HG02938 (cell line): ENCODE data around the gene CBX4.
A peak's percentile ranks its signal among the peaks of the same experiment; 100 is the strongest.

Experiments used
- ATAC-seq: cut with Tn5 transposase; IDR thresholded peaks from one replicate; pipeline ENCODE4 v1.9.1; 2021; ENCODE audit warnings: mild to moderate bottlenecking, moderate library complexity; ENCODE audit not compliant: unreplicated experiment

CBX4 gene

DNA sequence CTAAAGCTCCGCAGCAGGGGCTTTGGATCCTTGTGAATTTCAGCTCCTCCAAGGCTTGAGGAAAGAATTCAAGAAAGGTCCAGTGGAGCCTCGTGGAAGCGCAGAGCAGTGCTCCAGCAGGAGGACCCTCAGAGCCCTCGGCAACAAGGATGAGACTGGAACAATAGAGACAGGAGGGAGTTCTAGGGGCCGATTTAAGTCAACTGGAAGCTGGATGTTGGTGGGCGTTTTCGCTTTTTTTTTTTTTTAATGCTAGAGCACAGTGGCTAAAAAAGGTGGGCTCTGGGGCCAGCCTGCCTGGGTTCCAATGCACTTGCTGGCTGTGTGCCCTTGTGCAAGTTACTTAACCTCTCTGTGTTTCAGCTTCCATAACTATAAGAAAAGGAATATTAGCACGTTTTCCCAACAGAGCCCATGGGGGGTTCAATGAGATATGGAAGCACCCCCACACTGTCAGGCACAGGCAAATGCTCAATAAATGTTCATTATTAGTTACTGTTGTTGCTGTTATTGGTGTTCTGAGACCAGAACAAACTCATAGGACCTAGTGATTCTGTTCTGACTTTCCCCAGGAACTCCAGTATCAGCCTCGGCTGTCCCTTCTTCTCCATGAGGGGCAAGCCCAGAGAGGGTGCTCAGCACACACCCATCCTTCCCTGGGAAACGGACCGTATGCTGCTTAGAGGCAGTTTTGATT is 37.1 kb downstream of the CBX4 start:
- no peak for ATAC-seq

DNA sequence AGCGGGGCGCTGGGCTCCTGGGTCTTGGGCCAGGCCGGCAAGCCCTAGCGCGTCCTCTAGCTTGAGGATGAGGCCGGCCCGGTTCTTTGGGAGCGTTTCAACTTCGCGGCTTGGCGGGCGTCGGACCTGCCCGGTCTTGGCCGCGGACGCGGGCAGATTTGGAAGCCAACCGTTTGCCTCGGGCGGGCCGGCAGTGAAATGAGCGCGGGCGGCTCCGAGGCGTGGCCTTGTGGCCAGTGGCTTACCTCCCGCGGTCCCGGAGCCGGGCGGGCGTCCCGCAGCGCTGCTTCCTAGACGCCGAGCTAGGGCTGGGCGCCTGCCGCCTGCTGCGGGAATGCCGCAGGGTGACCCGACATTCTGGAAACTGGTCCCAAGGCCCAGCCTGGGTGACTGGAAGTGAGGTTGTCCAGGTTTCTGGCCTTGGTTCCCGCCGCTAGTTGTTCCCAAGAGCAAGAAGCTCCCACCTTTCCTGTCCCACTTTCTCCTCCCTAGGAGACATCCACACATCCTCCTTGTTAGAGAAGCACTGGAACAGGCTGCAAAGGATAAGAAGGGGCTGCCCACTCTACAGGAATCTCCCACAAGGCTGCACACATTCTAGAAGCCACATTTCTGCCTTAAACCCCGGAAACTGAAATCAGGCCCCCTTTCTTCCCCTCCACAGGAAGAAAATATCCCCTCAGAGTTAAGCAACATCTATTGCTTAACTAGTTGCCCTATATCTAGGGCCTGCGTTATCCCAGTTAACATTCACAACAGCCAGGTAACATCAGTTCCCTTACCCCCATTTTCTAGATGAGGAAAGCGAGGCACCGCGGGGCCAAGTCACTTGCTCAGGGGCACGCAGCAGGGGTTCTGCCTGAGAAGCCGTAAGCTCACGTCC is 37.8 kb downstream of the CBX4 start:
- ATAC-seq: no peak

DNA sequence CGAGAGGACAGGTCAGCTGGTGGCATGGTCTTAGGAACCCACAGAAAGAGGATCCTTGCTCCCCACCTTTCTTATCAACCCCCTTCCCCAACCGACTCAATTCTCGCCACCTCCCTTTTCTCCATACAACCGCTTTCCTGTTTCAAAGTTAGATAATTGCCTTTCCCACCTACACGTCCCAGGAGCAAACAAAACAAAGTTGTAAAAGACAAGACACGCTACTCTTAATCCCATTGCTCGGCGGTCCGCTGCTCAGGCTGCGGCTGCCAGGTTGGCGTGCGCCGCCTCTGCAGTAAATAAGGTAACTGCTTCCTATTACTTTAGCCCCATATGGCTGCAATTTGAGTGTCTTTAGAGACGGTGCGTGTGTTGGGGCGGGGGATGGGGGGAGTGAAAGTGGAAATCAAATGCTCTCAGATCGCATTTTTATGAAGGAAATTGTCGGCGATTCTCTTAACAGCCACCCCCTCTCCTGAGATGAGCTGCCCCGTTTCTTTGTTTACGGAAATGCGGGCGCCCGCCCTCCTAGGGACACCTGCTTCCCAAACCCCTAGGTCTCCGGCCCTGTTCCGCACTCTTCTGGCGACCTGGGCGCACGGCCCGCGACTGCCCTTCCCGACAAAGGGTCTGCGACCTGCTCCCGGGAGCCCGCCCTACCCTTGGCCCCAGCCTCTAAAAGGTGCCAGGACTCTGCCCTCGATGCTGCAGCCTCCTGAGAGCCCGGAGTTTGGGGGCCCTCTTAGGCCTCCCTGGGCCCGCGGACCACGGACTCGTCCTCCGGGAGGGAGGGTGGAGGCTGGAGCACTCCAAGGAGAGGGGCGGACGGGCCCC is 38.7 kb downstream of the CBX4 start:
- no peak for ATAC-seq

DNA sequence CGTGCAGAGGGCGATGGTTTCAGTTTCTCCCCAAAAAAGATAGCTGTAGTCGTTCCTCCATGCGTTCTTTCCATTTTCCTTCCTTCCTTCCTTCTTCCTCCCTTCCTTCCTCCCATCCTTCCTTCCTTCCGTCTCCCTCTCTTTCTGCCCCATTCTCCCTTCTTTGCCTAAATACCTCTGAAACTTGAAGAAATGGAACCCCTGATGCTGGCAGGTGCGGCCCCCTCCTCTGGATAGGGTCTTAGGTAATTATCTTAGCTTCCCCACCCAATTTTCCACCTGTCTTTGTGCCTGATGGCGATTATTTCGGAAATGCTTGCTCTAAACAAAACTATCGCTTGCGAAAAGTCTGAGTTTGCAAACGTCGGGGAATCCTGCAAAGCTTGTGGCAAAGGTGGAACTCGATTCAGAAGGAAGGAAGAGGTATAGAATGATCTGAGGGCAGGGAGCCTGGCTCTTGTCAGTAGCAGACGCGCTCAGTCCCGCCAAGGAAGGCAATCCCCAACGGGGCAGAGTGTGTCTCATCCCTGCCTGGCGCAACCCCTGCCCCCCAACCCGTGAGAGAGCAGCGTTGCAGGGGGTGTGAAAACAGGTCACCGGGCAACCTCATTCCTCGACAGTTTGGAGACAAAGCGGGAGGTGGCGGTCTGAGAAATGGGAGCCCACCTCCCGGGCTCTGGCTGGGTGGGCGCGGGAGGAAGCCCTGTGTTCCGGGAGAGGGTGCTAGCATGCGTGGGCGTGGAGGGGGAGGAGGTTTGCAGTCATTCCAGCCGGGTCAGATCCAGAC is 39.5 kb downstream of the CBX4 start:
- no peak for ATAC-seq

DNA sequence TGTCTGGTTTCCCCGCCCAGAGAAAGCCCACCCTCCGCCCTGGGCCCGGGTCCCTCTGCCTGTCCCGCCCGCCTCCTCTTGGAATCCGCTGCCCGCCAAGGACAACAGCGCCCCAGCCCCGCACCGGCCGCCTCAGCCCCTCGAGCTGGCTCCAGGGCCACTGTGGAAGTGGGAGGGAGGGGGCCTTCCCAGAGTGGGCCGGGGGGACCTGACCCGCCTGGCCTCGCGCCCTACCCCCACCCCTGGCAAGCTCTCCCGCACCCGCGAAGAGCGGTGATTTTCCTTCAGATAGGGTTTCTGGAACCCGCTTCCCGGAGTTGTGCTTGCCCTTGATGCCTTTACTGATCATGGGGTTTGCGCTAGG is 40.1 kb downstream of the CBX4 start:
- ATAC-seq: no peak

DNA sequence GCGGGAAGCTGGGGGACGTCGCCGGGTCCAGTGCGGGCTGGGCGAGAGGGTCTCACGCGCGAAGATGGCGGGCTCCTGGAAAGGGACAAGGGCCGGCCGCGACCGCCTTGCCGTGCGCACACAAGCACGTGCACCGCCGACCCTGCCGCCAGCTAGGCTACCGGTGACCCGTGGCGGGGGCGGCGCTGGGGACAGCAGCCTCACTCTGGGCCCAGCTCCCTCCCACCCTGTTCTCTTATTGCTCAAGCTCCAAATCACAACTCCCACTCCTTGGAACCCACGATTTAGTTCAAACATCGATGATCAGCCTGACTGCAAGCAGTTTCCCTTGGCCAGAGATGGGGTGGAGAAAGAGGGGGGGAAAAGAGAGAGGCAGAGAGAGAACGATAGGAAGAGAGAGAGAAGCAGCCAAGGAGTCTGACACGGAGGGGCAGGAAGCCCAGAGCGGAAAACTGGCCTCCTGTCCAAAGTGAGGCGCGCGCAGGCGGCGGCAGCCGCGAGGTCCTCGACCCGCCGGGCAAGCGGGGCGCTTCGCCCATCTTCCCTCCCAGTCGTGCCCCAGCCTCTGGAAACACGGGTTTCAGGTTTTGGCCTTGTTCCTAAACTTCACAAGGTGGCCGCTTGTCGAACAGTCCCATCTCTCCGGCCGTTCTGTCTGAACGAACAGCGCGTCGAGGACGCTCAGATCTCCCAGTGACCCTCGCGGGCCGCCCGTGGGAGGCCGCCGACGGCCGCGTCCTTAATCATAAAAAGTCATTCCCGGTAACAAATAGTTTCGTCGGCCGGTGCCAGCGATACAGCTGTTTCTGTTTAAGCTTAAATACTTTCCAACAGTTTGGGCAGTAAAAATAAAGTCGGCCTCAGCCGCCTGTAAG is 40.7 kb downstream of the CBX4 start:
- no peak for ATAC-seq

DNA sequence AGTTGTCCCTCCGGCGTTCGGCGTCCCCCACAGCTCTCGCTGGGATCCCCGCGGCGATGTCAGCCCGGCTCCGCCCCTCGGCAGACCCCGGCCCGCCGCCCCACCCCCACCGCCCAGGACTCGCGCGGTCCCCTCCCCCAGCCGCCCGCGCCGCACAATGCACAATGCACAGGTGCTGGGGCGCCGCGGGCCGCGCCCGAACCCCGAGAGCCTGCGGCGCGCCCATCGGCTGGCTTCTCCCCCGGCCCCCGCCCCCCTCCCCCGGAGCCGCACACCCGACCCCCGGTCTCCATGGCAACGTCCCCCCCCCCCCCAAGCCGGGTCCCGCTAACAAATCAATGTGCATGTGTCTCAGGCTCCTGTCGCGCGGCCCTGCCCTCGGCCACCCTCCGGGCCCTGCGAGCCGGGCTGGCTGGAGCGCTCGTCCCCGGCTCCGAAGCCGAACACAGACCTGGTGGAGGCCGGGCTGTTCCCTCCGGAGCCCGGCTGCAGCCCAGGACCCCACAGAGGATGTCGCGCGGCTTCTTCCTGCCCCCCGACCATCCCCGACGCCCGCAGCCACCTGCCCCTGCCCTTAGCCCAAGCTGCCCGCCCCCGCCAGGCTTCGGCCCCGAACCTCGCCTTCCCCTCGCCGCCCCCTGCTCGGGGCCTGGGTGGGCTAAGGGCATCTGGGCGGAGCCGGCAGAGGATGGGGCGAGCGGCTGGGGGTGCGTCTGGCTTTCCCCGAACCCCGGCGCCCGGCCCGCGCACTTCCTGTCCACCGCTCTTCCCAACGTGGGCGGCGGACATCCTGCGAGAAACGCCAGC is 41.5 kb downstream of the CBX4 start:
- ATAC-seq: peak; percentile 16

DNA sequence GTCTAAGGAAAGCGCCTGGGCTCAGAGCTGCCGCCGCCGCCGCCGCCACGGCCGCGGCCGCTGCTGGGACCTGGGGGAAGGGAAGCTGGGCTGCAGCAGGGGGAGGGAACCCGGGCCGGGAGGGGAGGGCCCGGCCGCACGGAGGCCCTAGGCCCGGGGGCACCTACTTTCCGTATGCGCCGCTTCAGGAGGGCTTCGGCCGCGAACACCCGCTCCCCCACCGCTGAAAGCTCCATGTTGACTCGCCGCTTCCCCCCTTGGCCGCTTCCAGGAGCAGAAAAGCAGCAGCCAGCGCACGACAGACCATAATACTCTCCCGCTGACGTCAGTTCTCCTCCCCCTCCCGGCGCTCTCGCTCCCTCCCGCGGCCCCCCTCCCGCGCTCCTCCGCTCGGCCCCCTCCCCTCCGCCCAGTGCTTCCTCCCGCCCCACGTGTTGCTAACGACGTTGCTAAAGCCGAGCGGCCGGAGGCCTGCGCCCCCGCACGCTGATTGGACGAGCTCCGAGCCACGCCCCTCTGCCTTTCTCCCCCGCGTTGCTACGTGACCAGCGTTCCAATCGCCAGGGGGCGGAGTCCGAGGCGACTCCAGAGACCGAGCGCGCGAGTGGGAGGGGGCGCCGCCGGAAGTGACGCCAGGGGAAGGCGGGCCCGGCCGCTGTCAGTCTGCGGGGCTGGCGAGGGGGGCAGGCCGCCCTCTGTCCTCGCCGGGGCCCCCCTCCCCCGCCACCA is 42.3 kb downstream of the CBX4 start, which contains the start of gene CBX8:
Gene CBX8, minus strand, starts transcription at position 315 of the 729 bp plus-strand sequence. Its CDS starts 79 bp downstream, at position 236.
- peak; percentile 74 for ATAC-seq

DNA sequence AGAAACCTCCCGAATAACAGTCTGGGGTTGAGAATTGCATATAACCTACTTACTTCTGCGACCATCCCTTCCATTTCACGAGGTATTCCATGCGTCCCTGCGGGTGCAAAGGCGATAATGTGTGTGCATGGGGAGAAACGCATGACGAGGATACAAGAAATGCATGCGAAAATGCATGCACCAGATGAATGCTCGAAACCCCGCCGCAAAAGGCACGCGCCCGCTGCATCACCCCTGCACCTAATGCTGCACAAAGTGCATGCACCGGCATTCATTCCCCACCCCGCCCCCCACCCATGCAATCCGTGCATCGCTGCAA is 42.8 kb downstream of the CBX4 start:
- ATAC-seq: no peak

DNA sequence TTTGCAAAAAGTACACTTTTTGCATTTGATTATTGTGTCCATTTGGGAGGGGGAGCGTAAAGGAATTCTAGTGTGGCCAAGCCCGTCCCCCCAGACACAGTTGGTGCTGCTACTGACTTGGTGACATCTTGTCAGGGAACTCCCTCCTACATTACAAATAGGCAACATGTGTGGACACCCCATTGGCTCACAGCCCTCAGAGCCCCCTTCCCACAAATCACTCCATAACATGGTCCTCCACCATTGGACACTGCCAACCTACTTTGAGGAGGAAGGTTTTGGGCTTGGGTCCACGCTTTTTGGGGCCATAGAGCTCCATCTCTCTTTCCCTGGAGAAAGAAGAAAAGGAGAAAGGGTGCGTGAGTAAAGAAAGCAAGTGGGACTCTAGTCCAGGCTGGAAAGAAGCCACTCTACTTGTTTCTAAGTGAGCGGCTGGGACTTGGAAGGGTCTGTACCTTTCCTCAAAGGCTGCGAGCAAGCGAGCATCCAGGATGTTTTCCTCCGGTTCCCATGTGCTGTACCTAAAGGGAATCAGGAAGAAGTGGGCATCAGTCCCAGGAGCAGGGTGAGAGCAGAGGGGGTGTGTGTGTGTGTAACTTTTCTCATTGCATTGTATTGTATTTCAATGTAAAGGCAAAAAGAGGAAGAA is 43.3 kb downstream of the CBX4 start:
- ATAC-seq: no peak

DNA sequence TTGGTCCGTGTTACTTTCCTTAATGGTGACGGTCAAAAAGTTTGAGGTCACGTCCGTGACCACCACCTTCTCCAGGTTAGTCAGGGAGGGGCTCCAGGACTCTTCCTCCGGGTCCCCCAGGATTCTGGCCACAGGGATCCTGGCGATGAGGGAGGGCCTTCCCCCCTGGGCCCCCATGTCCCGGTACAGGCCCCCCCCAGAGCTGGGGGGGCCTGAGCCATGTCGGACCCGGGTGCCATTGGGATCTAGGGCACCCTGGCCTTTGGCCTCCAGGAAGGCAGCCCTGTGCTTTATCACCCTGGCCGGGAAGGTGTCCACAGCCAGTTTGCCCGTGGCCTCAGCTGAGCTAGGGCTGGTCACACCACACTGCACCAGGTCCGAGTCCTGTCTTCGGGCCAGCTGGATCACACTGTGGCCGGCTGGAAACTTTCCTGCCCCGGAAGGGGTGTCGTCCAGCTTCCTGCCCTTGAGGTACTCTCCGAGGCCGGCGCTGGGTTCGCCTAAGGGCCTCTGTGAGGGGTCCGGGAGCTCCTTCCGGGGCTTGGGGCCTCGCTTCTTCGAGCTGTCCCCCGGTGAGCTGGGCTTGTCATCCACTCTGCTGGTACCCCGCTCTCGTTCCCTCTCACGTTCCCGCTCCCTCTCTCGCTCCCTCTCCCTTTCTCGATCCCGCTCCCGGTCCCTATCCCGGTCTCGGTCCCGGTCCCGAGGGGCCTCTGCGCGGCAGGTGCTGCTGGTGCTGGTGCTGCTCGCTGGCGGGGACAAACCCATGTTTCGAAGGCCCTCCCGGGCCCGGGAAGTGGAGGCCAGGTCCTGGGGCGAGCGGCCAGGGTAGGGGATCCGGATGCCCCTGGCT is 44.4 kb downstream of the CBX4 start:
- no peak for ATAC-seq

DNA sequence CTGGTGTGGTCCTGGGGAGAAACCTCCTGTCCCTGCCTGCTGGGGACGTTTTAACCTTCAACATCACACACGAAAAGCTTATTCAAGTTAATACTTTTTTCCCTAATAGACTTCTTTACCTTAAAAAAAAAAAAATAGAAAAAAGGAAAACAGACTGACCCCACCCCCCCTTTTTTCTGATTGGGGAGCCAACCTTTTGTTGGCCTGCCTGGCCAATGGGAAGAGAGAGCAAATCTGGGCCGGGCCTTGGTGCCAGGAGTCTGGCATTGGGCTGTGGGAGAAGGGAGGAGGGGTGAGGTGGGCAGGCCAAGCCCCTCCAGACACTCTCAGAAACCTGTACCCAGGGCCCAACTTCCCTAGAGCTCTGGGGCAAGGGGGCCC is 45.3 kb downstream of the CBX4 start:
- no peak for ATAC-seq

DNA sequence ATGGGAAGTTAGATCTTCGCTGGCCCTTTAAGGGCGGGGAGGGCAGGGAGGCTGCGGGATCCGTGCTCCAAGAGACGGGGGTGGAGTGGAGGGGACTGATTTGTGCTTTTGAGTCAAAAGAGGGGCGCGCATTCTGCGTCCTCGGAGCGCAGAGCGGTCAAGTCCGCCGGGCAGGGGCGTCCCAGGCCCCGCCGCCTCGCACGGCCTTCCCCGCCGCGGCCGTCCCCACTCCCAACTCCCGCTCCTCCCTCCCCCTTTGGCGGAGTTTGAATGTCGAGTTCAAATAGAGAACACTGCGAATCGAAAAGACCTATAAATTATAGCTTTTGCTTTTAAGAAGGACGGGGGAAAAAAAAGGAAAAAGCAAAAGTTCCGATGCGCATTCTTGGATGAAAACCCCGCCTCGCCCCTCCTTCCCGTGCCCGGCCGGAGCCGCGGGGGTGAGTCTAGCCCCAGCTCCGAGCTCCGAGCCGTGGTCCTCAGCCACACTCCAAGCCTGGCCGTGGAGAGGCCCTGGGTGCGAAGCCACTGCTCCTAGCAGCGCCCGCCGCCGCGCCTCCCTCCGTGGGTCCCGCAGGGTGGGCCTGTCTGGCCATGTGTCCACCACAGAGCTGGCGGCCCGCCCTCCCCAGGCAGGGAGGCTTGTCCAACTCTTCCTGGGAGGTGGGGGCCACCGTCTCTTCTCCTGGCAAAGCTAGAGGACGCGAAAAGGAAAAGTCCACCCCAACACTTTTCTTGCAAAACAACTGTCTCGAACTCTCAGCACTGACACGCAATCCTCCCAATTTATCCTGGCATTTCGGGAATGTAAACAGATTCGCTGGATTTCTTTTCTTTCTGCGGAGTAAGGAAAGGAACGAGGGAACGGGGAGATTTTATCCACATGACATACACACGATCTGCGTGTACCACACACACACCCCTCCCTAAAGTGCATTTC is 46.0 kb downstream of the CBX4 start:
- ATAC-seq: no peak

DNA sequence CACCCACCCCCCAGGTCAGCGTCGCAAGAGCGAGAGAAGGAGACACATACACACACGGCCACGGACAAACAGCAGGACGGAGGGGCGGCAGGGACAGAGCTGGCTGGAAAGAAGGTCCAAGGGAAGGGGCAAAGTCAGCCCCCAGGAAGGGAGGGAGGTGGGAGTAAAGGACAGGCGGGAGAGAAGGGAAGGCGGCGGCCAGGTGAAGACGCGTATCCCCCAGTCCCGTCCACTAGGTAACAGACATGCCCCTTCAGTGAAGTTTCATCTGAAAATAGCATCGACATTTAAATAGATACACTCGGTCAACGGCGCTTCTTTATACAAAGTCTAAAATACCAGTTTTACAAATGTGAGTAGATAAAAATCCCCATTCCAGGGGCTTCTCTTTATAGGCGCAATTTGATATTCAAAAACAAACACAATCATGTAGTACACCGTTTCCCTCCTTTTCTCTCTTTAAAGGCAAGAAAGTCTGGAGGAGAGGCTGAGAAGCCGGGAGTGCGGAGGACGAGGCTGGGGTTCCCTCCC is 46.8 kb downstream of the CBX4 start:
- ATAC-seq: no peak

DNA sequence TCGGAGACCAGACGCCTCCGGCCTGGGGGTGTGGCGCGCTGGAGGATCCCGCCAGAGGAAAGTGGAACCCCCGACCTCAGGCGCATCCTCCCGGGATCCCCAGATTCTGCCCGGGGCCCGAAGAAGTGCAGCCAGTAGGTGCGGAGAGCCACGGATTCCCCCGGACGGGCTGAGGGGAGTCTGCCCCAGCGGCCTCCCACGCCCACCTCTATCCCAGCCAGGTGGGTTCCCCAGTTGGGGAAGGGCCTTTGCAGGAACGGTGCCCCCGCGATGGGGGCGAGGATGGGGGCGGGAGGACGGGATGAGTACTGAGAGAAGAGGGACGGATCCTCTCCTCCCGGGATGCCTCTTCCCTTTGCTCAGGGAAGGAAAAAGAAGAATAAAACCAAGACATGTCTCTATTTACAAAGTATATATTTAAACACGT is 47.5 kb downstream of the CBX4 start:
- no peak for ATAC-seq
